Activated naive CD4-positive, alpha-beta T cell treated with anti-CD3 and anti-CD28 coated beads, Interleukin-2, amount 10 ng/mL, durations not matched to agents 7 days and 5 days (primary cell): Measurements from ENCODE around the gene PLPPR3.
"Not testable (repeated sequence)": the region's sequence is repeated elsewhere in the genome, so short reads cannot be mapped to it uniquely, and the experiment has no call there.

Source experiments
- CTCF ChIA-PET: fragments of 350-600 bp; sonication (Branson Sonifier 250); formaldehyde crosslinking; loops from one replicate; lab custom pipeline; 2021; ENCODE audit warnings: antibody characterized with exemption; lab: Charles Lee
- DNase-seq: peaks from one replicate; pipeline ENCODE4 v3.0.0-alpha.2; 2020
- H3K27ac Mint-ChIP-seq: one replicate; pipeline ENCODE4 v1.8.0; 2021; ENCODE audit warnings: mild to moderate bottlenecking, moderate library complexity, mixed read lengths
- H3K27me3 Mint-ChIP-seq: one replicate; pipeline ENCODE4 v1.8.0; 2021; ENCODE audit warnings: mild to moderate bottlenecking, mixed read lengths
- H3K36me3 Mint-ChIP-seq: one replicate; pipeline ENCODE4 v1.8.0; 2021; ENCODE audit warnings: mixed read lengths
- H3K4me1 Mint-ChIP-seq: one replicate; pipeline ENCODE4 v1.8.0; 2021; ENCODE audit warnings: mixed read lengths
- H3K4me3 Mint-ChIP-seq: one replicate; pipeline ENCODE4 v1.8.0; 2021; ENCODE audit warnings: mild to moderate bottlenecking, moderate library complexity, mixed read lengths
- H3K9me3 Mint-ChIP-seq: one replicate; pipeline ENCODE4 v1.8.0; 2021; ENCODE audit warnings: mixed read lengths

The PLPPR3 gene

DNA sequence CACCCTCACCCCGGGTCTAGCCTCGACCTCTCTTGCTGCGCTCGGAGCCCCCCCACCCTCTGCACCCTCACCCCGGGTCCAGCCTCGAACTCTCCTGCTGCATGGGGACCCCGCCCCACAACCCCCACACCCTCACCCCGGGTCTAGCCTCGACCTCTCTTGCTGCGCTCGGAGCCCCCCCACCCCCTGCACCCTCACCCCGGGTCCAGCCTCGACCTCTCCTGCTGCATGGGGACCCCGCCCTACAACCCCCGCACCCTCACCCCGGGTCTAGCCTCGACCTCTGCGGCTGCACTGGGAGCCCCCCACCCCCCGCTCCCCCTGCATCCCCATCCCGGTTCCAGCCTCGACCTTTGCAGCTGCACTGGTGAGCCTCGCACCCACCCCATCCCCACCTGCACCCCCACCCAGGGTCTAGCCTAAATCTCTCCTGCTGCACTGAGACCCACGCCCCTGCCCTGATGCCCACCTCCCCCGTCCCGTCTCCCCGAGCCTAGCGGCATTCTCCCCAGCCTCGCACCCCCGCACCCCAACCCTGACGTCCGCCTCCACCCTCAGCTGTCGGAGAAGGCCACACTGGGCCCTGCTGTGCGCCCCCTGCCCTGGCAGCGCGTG lies 39.5 kb upstream of the PLPPR3 start:
- no peak overlapping the region for H3K27ac Mint-ChIP-seq
- peaks cover 33% of the 10 kb centered on the region for H3K4me1 Mint-ChIP-seq
- H3K9me3 Mint-ChIP-seq: no peaks in the 10 kb centered on the region
- H3K27me3 Mint-ChIP-seq: peaks cover 46% of the 10 kb centered on the region
- peaks cover 2% of the 10 kb centered on the region for H3K36me3 Mint-ChIP-seq
- no peak overlapping the region for H3K4me3 Mint-ChIP-seq
- CTCF ChIA-PET: no interaction called here
- DNase-seq: no peak

DNA sequence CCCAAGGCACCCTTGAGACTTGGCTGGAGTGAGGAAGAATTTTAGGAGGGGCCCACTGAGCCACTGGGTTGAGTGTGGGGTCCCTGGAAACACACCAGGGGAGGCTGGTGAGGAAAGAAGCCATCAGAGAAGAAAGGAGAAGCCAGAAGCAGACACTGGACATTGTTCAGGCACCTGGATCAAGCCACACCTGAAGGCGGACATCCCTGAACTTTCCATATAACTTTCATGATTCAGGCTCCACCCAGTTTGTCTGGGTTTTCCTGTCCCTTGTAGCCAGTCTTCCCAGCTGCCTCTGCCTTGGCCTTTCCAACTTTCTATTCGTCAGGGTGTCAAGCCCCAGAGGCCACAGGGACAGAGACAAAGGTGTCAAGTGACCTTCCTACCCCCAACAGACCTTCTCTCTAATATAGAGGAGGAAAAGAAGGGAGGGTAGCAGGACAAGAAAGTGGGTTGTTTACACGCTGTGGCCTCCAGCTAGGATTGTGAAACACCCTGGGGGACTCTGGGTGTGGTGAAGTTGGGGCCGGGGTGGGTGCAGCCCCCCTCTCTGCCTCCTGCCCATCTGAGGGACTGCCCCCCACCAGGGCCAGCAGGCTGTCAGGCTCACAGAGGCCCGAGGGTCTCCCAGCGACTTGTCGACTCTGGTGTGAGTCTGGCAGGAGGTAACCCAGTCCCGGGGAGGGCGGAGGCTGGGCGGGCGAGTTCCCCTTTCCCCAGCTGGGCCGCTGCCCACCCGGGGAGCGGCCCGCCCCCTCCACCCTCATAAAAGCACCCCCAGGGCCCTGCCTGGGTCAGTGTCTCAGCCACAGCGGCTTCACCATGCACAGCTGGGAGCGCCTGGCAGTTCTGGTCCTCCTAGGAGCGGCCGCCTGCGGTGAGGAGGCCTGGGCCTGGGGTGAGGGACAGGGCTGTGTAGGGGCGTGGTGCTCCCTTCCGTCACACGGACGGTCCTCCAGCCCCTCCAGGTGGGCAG lies 37.4 kb upstream of the PLPPR3 start, which contains the start of gene CFD:
Gene CFD, plus strand, starts transcription at position 797 of the 976 bp plus-strand sequence. Its CDS starts 26 bp downstream, at position 823.
- DNase-seq: no peak
- peaks cover 30% of the 10 kb centered on the region for H3K4me1 Mint-ChIP-seq
- H3K4me3 Mint-ChIP-seq: peak within 1 kb of the TSS; percentile 47
- H3K9me3 Mint-ChIP-seq: no peaks in the 10 kb centered on the region
- H3K36me3 Mint-ChIP-seq: no peaks in the 10 kb centered on the region
- H3K27me3 Mint-ChIP-seq: peaks cover 54% of the 10 kb centered on the region
- CTCF ChIA-PET: interaction anchor here (0.7 to 1.3 kb wide), 3 partner anchors 86 to 125 kb away, joined by 3 read pairs; partner anchors contain the start of gene WDR18
- no peak within 1 kb of the TSS for H3K27ac Mint-ChIP-seq

DNA sequence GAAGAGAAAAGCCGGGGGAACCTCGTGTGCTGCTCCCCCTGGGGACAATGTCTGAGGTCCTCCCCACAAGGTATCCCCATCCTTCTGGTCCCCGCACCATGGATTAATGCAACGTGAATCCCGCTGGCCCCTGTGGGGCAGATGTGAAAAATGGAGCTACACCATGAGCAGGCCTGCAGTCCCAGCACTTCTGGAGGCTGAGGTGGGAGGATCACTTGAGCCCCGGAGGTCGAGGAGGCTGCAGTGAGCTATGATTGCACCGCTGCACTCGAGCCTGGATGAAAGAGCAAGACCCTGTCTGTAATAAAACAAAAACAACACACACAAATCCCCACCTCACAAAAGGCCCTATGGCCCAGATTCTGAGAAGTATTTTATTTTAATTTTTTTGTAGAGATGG lies 36.5 kb upstream of the PLPPR3 start:
- Mint-ChIP-seq H3K27me3 (peaks cover 59% of the 10 kb centered on the region), H3K4me3 (no peak overlapping the region), H3K36me3 (no peaks in the 10 kb centered on the region), H3K27ac (no peak overlapping the region), H3K4me1 (peaks cover 24% of the 10 kb centered on the region), H3K9me3 (no peaks in the 10 kb centered on the region)
- CTCF ChIA-PET: interaction anchor here (1.1 to 1.5 kb wide), 3 partner anchors 88 to 126 kb away, joined by 3 to 4 read pairs (median 3); partner anchors contain the start of gene WDR18
- no peak for DNase-seq

DNA sequence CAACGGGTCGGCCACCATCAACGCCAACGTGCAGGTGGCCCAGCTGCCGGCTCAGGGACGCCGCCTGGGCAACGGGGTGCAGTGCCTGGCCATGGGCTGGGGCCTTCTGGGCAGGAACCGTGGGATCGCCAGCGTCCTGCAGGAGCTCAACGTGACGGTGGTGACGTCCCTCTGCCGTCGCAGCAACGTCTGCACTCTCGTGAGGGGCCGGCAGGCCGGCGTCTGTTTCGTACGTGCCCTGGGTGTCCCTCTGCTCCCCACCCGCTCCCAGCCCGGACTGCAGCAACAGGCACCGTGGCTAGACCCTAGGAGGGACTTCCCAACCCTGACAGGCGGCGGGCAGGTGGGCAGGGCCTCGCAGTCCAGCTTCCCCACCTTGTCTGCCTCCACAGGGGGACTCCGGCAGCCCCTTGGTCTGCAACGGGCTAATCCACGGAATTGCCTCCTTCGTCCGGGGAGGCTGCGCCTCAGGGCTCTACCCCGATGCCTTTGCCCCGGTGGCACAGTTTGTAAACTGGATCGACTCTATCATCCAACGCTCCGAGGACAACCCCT lies 33.9 kb upstream of the PLPPR3 start:
- CTCF ChIA-PET: interaction anchor here (1.1 to 1.6 kb wide), 4 partner anchors 68 to 212 kb away, joined by 3 to 8 read pairs (median 4); no protein-coding TSS in a partner anchor
- Mint-ChIP-seq H3K36me3 (no peaks in the 10 kb centered on the region), H3K4me3 (no peak overlapping the region), H3K4me1 (peaks cover 16% of the 10 kb centered on the region), H3K27ac (no peak overlapping the region), H3K27me3 (peaks cover 72% of the 10 kb centered on the region), H3K9me3 (no peaks in the 10 kb centered on the region)
- no peak for DNase-seq

DNA sequence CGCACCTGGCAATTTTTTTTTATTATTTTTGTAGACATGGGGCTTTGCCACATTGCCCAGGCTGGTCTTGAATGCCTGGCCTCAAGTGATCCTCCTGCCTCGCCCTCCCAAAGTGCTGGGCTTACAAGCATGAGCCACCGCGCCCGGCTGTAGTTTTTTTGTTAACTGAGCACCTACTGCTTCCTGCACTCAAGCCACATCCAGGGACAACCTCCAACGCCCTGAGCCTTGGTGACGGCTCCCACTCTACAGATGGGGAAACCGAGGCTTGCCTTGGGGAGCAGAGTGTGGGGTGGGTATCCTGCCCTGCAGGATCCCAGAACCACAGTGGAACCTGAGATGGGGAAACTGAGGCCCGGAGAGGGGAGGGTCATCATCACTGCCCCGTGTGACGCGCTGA lies 33.4 kb upstream of the PLPPR3 start:
- Mint-ChIP-seq H3K27me3 (peaks cover 72% of the 10 kb centered on the region), H3K9me3 (no peaks in the 10 kb centered on the region), H3K4me3 (no peak overlapping the region), H3K36me3 (no peaks in the 10 kb centered on the region), H3K4me1 (peaks cover 16% of the 10 kb centered on the region), H3K27ac (no peak overlapping the region)
- DNase-seq: no peak
- CTCF ChIA-PET: interaction anchor here (1.6 kb wide), 1 partner anchor 127 kb away, joined by 4 read pairs; no protein-coding TSS in a partner anchor

DNA sequence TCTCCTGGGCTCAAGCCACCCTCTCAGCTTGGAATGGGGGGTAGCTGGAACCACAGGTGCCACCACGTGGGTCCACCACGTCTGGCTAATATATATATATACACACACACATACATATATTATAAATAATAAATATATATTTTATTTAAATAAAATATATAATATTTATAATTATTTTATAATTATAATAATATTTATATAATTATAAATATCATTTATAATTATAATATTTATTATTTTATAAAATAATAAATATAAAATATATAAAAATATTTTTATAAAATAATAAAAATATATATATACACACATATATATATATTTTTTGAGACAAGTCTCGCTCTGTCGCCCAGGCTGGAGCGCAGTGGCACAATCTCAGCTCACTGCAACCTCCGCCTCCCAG lies 32.8 kb upstream of the PLPPR3 start:
- CTCF ChIA-PET: interaction anchor here (1.6 kb wide), 1 partner anchor 127 kb away, joined by 4 read pairs; no protein-coding TSS in a partner anchor
- peaks cover 72% of the 10 kb centered on the region for H3K27me3 Mint-ChIP-seq
- no peak overlapping the region for H3K4me3 Mint-ChIP-seq
- no peak for DNase-seq
- no peak overlapping the region for H3K27ac Mint-ChIP-seq
- no peaks in the 10 kb centered on the region for H3K36me3 Mint-ChIP-seq
- no peaks in the 10 kb centered on the region for H3K9me3 Mint-ChIP-seq
- H3K4me1 Mint-ChIP-seq: peaks cover 11% of the 10 kb centered on the region

DNA sequence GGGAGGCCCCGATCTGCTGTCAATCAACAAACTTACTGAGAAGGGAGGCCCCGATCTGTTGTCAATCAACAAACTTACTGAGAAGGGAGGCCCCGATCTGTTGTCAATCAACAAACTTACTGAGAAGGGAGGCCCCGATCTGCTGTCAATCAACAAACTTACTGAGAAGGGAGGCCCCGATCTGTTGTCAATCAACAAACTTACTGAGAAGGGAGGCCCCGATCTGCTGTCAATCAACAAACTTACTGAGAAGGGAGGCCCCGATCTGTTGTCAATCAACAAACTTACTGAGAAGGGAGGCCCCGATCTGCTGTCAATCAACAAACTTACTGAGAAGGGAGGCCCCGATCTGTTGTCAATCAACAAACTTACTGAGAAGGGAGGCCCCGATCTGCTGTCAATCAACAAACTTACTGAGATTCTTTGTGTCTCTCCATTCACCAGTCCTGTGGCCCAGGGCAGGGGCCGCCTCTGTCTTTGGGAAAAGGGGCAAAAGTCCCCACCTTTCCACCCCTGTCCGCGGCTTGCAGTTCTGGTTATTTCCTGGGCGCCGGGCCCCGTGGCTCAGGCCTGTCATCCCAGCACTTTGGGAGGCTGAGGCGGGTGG lies 32.0 kb upstream of the PLPPR3 start:
- CTCF ChIA-PET, H3K36me3 Mint-ChIP-seq, H3K9me3 Mint-ChIP-seq, H3K27ac Mint-ChIP-seq, DNase-seq, H3K4me3 Mint-ChIP-seq: not testable (repeated sequence)
- peaks cover 11% of the 10 kb centered on the region for H3K4me1 Mint-ChIP-seq
- H3K27me3 Mint-ChIP-seq: peaks cover 72% of the 10 kb centered on the region

DNA sequence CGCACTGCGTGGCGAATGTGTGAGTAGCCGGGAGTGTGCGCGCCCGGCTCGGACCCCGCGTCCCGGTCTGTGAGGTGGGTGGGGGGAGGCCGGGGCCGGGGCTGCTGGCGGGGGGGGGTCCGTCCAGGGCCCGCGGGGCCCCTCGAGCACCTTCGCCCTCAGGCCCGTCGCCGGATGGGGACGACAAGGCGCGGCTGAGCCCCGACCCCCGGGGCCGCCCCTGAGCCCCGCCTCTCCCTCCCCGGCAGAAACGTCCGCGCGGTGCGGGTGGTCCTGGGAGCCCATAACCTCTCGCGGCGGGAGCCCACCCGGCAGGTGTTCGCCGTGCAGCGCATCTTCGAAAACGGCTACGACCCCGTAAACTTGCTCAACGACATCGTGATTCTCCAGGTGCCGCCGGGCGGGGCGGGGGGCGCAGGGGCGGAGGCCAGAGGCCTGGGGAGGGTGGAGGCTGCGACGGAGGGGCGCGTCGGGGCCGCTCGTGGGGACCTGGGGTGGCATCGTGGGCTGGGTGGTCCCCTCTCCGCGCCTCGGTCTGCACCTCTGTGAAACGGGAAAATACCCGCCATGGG lies 31.3 kb upstream of the PLPPR3 start:
- H3K27me3 Mint-ChIP-seq: peaks cover 72% of the 10 kb centered on the region
- no peak for DNase-seq
- no peak overlapping the region for H3K27ac Mint-ChIP-seq
- no peak overlapping the region for H3K4me3 Mint-ChIP-seq
- H3K36me3 Mint-ChIP-seq: no peaks in the 10 kb centered on the region
- CTCF ChIA-PET: no interaction called here
- peaks cover 7% of the 10 kb centered on the region for H3K4me1 Mint-ChIP-seq
- H3K9me3 Mint-ChIP-seq: no peaks in the 10 kb centered on the region

DNA sequence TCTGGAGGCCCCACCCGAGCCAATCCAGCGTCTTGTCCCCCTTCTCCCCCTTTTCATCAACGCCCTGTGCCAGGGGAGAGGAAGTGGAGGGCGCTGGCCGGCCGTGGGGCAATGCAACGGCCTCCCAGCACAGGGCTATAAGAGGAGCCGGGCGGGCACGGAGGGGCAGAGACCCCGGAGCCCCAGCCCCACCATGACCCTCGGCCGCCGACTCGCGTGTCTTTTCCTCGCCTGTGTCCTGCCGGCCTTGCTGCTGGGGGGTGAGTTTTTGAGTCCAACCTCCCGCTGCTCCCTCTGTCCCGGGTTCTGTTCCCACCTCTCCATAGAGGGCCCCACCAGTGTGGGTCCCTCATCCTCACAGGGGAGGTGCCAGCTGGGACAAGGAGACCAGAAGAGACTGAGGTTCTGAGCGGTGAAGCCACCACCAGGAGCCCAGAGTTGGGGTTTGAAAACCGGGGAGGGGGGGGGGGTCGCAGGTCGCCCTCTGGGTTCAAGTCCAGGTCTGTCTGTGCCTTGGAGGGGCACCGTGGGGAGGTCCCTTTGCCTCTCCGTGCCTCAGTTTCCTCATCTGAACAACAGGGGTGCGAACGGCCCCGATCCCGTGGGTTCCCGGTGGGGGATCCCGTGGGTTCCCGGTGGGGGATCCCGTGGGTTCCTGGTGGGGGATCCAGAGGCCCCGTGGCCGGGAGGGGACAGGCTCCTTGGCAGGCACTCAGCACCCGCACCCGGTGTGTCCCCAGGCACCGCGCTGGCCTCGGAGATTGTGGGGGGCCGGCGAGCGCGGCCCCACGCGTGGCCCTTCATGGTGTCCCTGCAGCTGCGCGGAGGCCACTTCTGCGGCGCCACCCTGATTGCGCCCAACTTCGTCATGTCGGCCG lies 30.6 kb upstream of the PLPPR3 start, which contains the start of gene ELANE:
Gene ELANE, plus strand, starts transcription at position 168 of the 878 bp plus-strand sequence. Its CDS starts 26 bp downstream, at position 194.
- DNase-seq: no peak
- H3K27me3 Mint-ChIP-seq: peaks cover 72% of the 10 kb centered on the region
- CTCF ChIA-PET: no interaction called here
- no peak within 1 kb of the TSS for H3K4me3 Mint-ChIP-seq
- no peaks in the 10 kb centered on the region for H3K9me3 Mint-ChIP-seq
- peaks cover 3% of the 10 kb centered on the region for H3K4me1 Mint-ChIP-seq
- H3K27ac Mint-ChIP-seq: no peak within 1 kb of the TSS
- no peaks in the 10 kb centered on the region for H3K36me3 Mint-ChIP-seq

DNA sequence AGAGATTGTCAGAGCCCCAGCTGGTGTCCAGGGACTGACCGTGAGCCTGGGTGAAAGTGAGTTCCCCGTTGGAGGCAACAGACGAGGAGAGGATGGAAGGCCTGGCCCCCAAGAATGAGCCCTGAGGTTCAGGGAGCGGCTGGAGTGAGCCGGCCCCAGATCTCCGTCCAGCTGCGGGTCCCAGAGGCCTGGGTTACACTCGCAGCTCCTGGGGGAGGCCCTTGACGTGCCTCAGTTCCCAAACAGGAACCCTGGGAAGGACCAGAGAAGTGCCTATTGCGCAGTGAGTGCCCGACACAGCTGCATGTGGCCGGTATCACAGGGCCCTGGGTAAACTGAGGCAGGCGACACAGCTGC lies 29.2 kb upstream of the PLPPR3 start:
- Mint-ChIP-seq H3K4me3 (no peak overlapping the region), H3K4me1 (no peaks in the 10 kb centered on the region)

DNA sequence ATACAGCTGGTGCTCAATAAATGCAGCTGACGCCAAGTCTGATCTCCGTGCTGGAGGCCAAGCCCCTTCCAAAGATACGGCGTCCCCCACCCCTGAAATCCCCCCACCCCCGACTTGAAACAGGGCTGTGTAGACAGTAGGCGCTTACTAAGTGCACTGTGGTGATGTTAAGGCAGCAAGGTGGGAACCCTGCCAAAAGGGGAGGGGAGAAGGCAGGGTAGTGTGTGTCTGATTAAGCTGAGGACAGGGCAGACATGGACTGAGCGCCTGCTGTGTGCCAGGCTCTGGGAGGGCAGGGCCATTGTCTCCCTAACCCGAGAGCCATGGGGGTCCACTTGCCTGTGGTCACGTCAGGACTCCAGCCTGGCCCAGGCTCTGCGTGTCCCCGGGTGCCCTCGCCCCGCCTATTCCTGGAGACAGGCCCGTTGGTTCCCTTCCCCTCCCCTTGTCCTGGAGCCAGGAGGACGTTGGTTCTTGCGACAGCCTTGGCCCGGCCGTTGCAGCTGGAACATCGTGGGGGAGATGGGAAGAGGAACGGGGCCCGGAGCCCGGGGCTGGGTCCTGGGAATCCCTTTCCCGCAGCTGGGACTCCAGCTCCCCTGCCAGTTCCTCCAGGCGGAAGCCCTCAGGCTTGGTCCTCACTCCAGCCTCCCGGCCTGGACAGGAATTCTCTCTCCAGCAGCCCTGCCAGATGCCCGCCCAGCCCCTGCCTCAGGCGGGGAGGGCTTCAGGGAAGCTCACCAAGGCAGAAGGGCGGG lies 28.6 kb upstream of the PLPPR3 start:
- DNase-seq: no peak
- Mint-ChIP-seq H3K9me3 (no peaks in the 10 kb centered on the region), H3K36me3 (no peaks in the 10 kb centered on the region), H3K4me1 (no peaks in the 10 kb centered on the region), H3K27ac (no peak overlapping the region), H3K4me3 (no peak overlapping the region), H3K27me3 (peaks cover 88% of the 10 kb centered on the region)
- CTCF ChIA-PET: interaction anchor here (0.6 to 0.7 kb wide), 2 partner anchors 91 to 340 kb away, joined by 3 read pairs; no protein-coding TSS in a partner anchor

More for the DNA sequence above, 29.2 kb upstream of the PLPPR3 start:
- no peak for DNase-seq
- no peaks in the 10 kb centered on the region for H3K9me3 Mint-ChIP-seq
- peaks cover 84% of the 10 kb centered on the region for H3K27me3 Mint-ChIP-seq
- no peak overlapping the region for H3K27ac Mint-ChIP-seq
- no peaks in the 10 kb centered on the region for H3K36me3 Mint-ChIP-seq
- CTCF ChIA-PET: interaction anchor here (0.6 kb wide), 1 partner anchor 340 kb away, joined by 3 read pairs; no protein-coding TSS in a partner anchor

DNA sequence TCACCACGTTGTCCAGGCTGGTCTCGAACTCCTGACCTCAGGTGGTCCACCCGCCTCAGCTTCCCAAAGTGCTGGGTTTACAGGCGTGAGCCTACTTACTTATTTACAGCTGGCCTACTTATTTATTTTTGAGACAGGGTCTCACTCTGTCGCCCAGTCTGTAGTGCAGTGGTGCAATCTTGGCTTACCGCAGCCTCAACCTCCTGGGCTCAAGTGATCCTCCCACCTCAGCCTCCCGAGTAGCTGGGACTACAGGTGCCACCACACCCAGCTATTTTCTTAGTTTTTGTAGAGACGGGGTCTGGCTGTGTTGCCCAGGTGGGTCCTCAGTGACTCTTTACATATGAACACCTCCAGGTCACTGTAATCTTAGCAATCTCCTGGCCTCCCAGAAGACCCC lies 27.4 kb upstream of the PLPPR3 start:
- not testable (repeated sequence) for H3K4me1 Mint-ChIP-seq, H3K36me3 Mint-ChIP-seq, DNase-seq, H3K27ac Mint-ChIP-seq, H3K4me3 Mint-ChIP-seq, H3K9me3 Mint-ChIP-seq
- CTCF ChIA-PET: interaction anchor here (1.3 kb wide), 1 partner anchor 152 kb away, joined by 3 read pairs; no protein-coding TSS in a partner anchor
- peaks cover 97% of the 10 kb centered on the region for H3K27me3 Mint-ChIP-seq
